Measurements from ENCODE around the gene TCF25. TPM values are rescaled to one million over a fixed set of nuclear protein-coding genes. Genes with fewer than 3 reads are reported as not detected.
"Not testable (repeated sequence)": the region's sequence is repeated elsewhere in the genome, so short reads cannot be mapped to it uniquely, and the experiment has no call there.

Gene TCF25
- total RNA-seq, 1 donor, result 163 TPM

- H3K4me3 ChIP-seq (ENCODE audit: low read depth, low read length), result peak overlapping the region; percentile 82
- no peak for TF ChIP-seq CTCF (IDR thresholded peaks at IDR 0.05; ENCODE audit: insufficient read depth, low read length)
- no peak for DNase-seq (ENCODE audit: low read depth)
Observed at GRCh38 chr16:89923640-89924296, 50.4 kb downstream of the TCF25 start.

GRCh38 chr16:89924297-89924924, 51.0 kb downstream of the TCF25 start:
- H3K4me3 ChIP-seq (ENCODE audit: low read depth, low read length), result peak overlapping the region; percentile 82
- no peak for TF ChIP-seq CTCF (IDR thresholded peaks at IDR 0.05; ENCODE audit: insufficient read depth, low read length)
- peak; percentile 48 for DNase-seq (ENCODE audit: low read depth)

- no peak for DNase-seq (ENCODE audit: low read depth)
- no peak for TF ChIP-seq CTCF (IDR thresholded peaks at IDR 0.05; ENCODE audit: insufficient read depth, low read length)
- peak overlapping the region; percentile 82 for H3K4me3 ChIP-seq (ENCODE audit: low read depth, low read length)
Observed at GRCh38 chr16:89924925-89925307, 51.5 kb downstream of the TCF25 start.

- peak overlapping the region; percentile 82 for H3K4me3 ChIP-seq (ENCODE audit: low read depth, low read length)
- peak; percentile 16 for TF ChIP-seq CTCF (IDR thresholded peaks at IDR 0.05; ENCODE audit: insufficient read depth, low read length)
- DNase-seq (ENCODE audit: low read depth), result no peak
Observed at GRCh38 chr16:89925596-89926079, 52.2 kb downstream of the TCF25 start.

GRCh38 chr16:89931305-89931896, 58.0 kb downstream of the TCF25 start:
- DNase-seq (ENCODE audit: low read depth), result no peak
- TF ChIP-seq CTCF (IDR thresholded peaks at IDR 0.05; ENCODE audit: insufficient read depth, low read length), result no peak
- H3K4me3 ChIP-seq (ENCODE audit: low read depth, low read length), result no peak overlapping the region

- DNase-seq (ENCODE audit: low read depth), result no peak
- no peak for TF ChIP-seq CTCF (IDR thresholded peaks at IDR 0.05; ENCODE audit: insufficient read depth, low read length)
- no peak overlapping the region for H3K4me3 ChIP-seq (ENCODE audit: low read depth, low read length)
Observed at GRCh38 chr16:89931964-89932363, 58.6 kb downstream of the TCF25 start.

- not testable (repeated sequence) for DNase-seq (ENCODE audit: low read depth); H3K4me3 ChIP-seq (ENCODE audit: low read depth, low read length)
Observed at GRCh38 chr16:89934019-89934418, 60.6 kb downstream of the TCF25 start.

All from fibroblast of the aortic adventitia (primary cell).